GM23338 (cell line): ENCODE measurements around the gene JAG2.

Experiments
- CTCF ChIP-seq, 2 experiments: fragments of 200-600 bp in 1 of 2; sonication (generic) in 1 of 2; conservative IDR thresholded peaks; 2 replicates each; pipeline versions ENCODE4 v1.5.1 to v1.6.1; 2016 to 2017; ENCODE audit warnings: antibody characterized with exemption in 2 of 2, low read depth in 2 of 2, mild to moderate bottlenecking in 2 of 2, moderate library complexity in 1 of 2
- EZH2phosphoT487 ChIP-seq: fragments of 200-600 bp; sonication (generic); IDR thresholded peaks from one replicate; pipeline ENCODE4 v1.8.1; 2018; ENCODE audit warnings: antibody characterized with exemption; ENCODE audit not compliant: unreplicated experiment

- TF ChIP-seq CTCF (conservative IDR thresholded peaks at IDR 0.05; ENCODE audit: low read depth in 2 of 2) (no peak), EZH2phosphoT487 (no peak)
Observed at GRCh38 chr14:105209091-105209490, 40.5 kb upstream of the JAG2 start.
